Activated T-helper 17 cell treated with anti-CD3 and anti-CD28 coated beads, Interleukin-2, amount 50 U/mL, for 72 hours (primary cell): ENCODE measurements around the gene TNFSF4. TPM values are rescaled to one million over a fixed set of nuclear protein-coding genes. Genes with fewer than 3 reads are reported as not detected.

ENCODE experiments used
- ATAC-seq: fragments of 150-1000 bp; cut with Tn5 transposase; replicated peaks from 2 replicates; pipeline ENCODE4 v1.10.0; 2021; ENCODE audit warnings: mild to moderate bottlenecking, moderate library complexity
- H3K27ac Mint-ChIP-seq: one replicate; pipeline ENCODE4 v1.8.0; 2022; ENCODE audit warnings: mixed read lengths
- H3K27me3 Mint-ChIP-seq: one replicate; pipeline ENCODE4 v1.8.0; 2022; ENCODE audit warnings: mixed read lengths
- H3K36me3 Mint-ChIP-seq: one replicate; pipeline ENCODE4 v1.8.0; 2022; ENCODE audit warnings: low read depth, mild to moderate bottlenecking, mixed read lengths
- H3K4me1 Mint-ChIP-seq: one replicate; pipeline ENCODE4 v1.8.0; 2022; ENCODE audit warnings: mixed read lengths
- H3K4me3 Mint-ChIP-seq: one replicate; pipeline ENCODE4 v1.8.0; 2022; ENCODE audit warnings: mild to moderate bottlenecking, mixed read lengths
- H3K9me3 Mint-ChIP-seq: one replicate; pipeline ENCODE4 v1.8.0; 2022; ENCODE audit warnings: mixed read lengths
- total RNA-seq, 2 donors: library from RNA; stranded (reverse); gene quantifications; one replicate each; pipeline ENCODE4 v1.2.3, GENCODE V29; 2022

Gene TNFSF4
- total RNA-seq, 2 donors from 2014 or later: 2.0 to 2.5 TPM

DNA sequence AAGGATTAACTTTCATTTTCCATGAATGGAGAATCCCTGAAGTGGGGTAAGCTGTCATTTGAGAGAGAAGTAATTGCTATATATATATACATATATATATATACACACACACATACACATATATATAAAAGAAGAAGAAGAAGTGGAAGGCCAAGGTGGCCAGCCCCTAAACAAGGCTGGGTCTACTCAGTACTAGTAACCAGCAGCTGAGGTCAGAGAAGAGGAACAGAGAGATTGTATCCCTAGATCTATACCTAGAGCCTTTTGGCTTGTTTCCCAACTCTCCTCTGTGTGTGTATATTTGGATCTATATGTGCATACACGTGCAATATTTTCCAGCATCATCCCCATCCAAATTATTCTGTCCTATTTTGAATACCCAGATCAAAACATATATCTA lies 5.2 kb downstream of the TNFSF4 start:
- H3K27me3 Mint-ChIP-seq: no peaks in the 10 kb centered on the region
- no peaks in the 10 kb centered on the region for H3K9me3 Mint-ChIP-seq
- no peaks in the 10 kb centered on the region for H3K36me3 Mint-ChIP-seq

DNA sequence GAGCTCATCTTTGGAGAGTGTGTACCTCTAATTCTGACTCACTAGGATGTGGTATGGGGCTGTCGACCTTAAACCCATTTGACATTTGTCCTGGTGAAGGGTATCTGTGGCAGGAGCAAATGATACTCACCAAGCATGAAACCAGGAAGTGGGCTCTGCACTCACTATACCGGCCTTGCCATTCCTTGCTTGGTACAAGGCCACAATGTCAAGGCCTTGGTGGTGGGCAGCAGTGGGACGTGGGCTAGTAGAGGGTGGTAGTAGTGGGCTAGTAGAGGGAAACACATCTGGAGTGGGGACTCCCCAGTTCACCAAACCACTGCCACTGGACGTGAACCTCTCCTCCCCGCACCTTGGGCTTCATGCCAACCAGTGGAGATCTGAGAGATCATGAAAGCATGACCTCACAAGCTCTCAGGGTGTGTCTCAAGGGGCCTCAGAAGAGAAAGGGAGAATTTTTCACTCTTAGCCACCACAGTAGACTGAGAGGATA lies 11.5 kb downstream of the TNFSF4 start:
- H3K4me3 Mint-ChIP-seq: no peak overlapping the region
- H3K27ac Mint-ChIP-seq: peak overlapping the region; percentile 48

More for the DNA sequence above, 5.2 kb downstream of the TNFSF4 start:
- Mint-ChIP-seq H3K4me3 (no peak overlapping the region), H3K4me1 (peaks cover 27% of the 10 kb centered on the region), H3K27ac (no peak overlapping the region)
- ATAC-seq: no peak

DNA sequence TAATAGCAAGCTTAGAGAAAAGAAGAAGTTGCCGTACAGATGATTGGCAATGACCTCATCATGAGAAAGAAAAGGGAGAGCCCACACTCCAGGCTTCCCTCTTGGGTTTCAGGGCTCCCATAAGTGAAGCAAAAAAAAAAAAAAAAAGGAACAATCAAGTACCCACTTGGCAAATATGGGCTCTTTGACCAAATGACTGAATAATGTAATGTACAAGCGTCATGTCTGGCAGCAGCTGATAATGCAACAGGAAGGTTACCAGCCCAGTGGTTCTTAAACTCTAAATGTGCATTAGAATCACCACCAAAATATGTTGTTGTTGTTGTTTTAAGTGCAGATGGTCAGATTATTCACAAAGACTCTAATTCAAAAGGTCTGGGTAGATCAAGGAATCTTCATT lies 13.5 kb downstream of the TNFSF4 start:
- Mint-ChIP-seq H3K4me3 (no peak overlapping the region), H3K36me3 (no peaks in the 10 kb centered on the region), H3K27me3 (no peaks in the 10 kb centered on the region), H3K9me3 (no peaks in the 10 kb centered on the region), H3K27ac (no peak overlapping the region), H3K4me1 (peaks cover 17% of the 10 kb centered on the region)
- no peak for ATAC-seq

More for the DNA sequence above, 11.5 kb downstream of the TNFSF4 start:
- Mint-ChIP-seq H3K4me1 (peaks cover 17% of the 10 kb centered on the region), H3K9me3 (no peaks in the 10 kb centered on the region), H3K36me3 (no peaks in the 10 kb centered on the region), H3K27me3 (no peaks in the 10 kb centered on the region)
- ATAC-seq: peak; percentile 94

DNA sequence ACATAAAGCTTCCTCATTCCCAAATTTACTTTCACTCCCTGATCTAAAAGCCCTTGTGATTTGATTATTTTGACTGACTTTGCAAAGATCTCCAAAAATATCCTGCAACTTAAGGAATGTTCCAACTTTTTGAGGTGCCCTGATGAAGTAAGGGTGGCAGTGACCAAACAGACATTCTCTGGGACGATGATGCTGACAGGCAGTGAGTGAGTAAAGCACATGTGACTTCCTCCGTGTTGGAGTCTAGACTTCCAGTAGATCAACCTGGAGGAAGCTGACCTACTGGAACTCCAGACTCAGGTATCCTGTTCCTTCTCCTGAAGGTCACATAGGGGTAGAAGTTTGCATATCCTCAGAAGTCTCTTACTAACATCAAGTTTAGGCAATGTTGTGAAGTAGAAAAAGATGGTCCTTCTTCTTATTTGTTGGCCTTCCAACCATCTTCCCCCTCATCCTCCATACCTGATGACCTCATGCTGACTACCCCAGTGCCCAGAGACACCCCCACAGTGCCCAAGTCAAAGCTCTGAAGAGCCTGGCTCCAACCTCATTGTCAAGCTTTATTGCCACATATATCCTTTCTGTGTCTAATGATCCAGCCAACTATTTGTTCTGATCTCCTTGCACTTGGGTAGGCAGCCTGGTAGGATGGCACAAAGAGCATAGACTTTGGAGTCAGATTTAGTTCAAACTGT lies 16.0 kb downstream of the TNFSF4 start:
- Mint-ChIP-seq H3K4me1 (peaks cover 13% of the 10 kb centered on the region), H3K9me3 (no peaks in the 10 kb centered on the region), H3K27ac (no peak overlapping the region), H3K36me3 (no peaks in the 10 kb centered on the region), H3K27me3 (no peaks in the 10 kb centered on the region), H3K4me3 (no peak overlapping the region)
- no peak for ATAC-seq

DNA sequence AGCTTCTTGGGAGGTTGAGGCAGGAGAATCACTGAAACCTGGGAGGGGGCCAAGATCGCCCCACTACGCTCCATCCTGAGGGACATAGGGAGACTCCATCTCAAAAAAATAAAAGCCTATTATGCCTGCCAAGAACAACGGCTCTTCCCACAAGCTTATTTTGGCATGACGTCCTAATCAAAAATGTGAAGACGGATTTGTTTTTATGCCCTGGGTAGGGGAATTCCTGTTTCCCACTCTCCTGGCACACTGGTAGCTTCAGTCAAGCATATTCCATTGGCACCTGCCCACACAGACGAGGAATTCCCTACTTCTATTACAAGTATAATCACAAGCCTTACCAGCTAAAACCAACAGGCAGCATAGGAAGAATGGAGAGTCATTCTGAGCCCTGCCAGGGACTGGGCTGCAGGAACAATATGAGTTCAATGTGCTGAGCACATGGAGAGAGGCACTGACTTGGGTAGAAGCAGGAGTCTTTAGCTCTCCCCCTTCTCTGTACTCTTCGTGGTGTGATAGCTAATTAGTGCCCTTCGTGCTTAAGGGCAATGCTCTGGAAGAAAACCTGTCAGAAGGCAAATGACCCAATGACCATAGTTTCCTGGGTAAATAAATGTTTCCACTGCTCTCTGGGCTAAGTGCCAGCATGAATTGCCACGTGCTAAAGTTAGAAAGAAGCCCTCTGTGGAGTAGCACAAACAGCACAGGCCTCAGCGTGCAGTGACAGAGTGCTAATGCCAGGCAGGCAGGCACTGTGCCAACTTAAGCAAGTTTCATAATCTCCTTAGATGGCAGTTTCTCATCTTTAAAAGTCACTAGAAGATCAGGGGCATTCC lies 16.8 kb downstream of the TNFSF4 start:
- no peaks in the 10 kb centered on the region for H3K9me3 Mint-ChIP-seq
- no peak overlapping the region for H3K27ac Mint-ChIP-seq

DNA sequence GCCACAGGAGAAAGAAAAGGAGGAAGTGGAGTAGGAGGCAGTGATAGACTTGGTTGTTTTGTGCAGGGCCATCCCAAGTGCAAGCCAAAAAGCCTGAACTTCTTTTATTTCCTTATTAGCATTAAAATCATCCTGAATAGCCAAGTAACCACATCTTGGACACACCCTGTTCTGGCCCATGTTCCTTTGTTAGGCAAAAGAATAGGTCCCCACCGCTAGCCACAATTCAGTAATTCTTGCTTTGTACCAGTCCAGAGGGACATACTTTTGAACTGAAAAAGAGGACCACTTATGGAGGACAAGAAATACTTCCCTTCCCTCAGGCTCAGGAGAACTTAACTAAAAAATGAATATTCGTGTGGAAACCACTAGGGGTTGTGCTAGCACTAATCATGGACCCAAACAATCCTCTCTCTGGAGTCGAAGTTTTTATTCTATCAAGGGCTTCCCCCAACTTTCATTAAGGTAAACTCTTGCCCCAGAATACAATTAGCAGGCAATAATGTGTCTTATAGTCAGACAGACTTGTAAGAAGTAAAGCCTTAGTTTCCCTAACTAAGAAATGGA lies 19.4 kb downstream of the TNFSF4 start:
- H3K36me3 Mint-ChIP-seq: no peaks in the 10 kb centered on the region
- no peak overlapping the region for H3K27ac Mint-ChIP-seq
- no peaks in the 10 kb centered on the region for H3K4me1 Mint-ChIP-seq
- H3K4me3 Mint-ChIP-seq: no peak overlapping the region
- no peak for ATAC-seq
- H3K9me3 Mint-ChIP-seq: no peaks in the 10 kb centered on the region
- H3K27me3 Mint-ChIP-seq: no peaks in the 10 kb centered on the region

More for the DNA sequence above, 16.8 kb downstream of the TNFSF4 start:
- no peaks in the 10 kb centered on the region for H3K27me3 Mint-ChIP-seq
- no peaks in the 10 kb centered on the region for H3K36me3 Mint-ChIP-seq
- ATAC-seq: no peak
- peaks cover 4% of the 10 kb centered on the region for H3K4me1 Mint-ChIP-seq
- no peak overlapping the region for H3K4me3 Mint-ChIP-seq

DNA sequence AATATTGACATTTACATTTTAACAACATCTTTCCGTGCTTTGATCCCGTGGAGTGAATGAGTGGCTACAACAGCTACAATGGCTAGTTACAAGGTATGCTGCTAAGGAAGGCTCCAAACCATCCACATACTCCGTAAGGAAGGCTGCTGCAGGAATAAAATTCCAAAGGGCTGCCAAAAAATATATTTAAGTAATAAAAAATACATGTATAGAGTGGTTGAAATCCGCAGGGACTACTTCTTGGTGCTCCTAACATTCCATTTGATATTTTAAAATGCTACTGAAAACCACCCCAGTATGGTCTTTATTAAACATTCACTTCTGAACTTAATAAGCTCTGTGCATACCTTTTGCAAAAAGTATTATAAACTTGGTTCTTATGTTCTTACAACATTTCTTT lies 25.3 kb downstream of the TNFSF4 start:
- no peak for ATAC-seq
- no peaks in the 10 kb centered on the region for H3K27me3 Mint-ChIP-seq

DNA sequence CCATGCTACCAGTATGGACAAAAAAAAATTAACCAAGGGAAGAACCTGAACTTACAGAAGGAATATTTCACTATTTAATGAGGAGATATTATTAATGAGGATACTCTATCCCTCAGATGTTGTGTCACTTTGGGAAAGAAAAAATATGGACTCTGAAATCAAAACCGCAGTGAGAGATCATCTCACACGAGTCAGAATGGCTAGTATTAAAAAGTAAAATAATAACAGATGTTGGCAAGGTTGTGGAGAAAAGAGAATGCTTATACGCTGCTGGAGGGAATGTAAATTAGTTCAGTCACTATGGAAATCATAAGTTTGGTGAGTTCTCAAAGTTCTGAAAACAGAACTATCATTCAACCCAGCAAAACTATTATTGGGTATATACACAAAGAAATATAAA lies 30.9 kb downstream of the TNFSF4 start:
- ATAC-seq: no peak
- Mint-ChIP-seq H3K27ac (no peak overlapping the region), H3K9me3 (peaks cover 11% of the 10 kb centered on the region), H3K4me1 (no peaks in the 10 kb centered on the region), H3K4me3 (no peak overlapping the region), H3K27me3 (no peaks in the 10 kb centered on the region), H3K36me3 (no peaks in the 10 kb centered on the region)

More for the DNA sequence above, 25.3 kb downstream of the TNFSF4 start:
- Mint-ChIP-seq H3K9me3 (no peaks in the 10 kb centered on the region), H3K4me1 (no peaks in the 10 kb centered on the region), H3K27ac (no peak overlapping the region), H3K36me3 (no peaks in the 10 kb centered on the region), H3K4me3 (no peak overlapping the region)

DNA sequence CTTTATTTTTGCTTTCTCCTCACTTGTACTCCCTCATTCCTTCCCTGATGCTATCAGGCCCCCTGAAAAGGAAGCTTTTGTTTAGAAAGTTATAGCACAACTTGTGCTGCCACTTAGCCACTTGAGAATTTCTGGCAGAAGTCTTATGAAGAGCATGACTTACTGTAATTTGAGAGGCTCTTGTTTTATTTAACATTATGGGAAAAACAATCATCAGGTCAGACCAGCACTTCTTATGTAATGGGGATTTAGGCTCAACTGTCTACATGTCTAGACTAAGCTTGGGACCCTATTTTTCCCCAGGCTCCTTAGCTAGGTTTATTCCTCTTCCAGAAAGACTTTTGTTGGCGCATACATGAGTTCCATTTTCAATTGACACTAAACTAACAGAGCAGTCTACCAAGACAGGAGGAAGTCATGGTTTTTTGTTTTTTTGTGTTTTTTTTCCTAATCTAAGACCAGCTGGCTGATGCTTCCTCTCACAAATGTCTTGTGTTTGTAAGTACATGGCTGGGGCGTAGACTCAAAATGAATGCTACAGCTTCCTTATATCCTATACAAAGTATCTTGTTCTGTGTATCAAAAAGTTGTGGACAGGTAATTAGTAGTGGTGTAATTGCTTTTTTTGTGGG lies 31.5 kb downstream of the TNFSF4 start:
- Mint-ChIP-seq H3K9me3 (peaks cover 15% of the 10 kb centered on the region), H3K4me1 (no peaks in the 10 kb centered on the region), H3K27me3 (no peaks in the 10 kb centered on the region), H3K4me3 (no peak overlapping the region), H3K27ac (no peak overlapping the region), H3K36me3 (no peaks in the 10 kb centered on the region)
- no peak for ATAC-seq

DNA sequence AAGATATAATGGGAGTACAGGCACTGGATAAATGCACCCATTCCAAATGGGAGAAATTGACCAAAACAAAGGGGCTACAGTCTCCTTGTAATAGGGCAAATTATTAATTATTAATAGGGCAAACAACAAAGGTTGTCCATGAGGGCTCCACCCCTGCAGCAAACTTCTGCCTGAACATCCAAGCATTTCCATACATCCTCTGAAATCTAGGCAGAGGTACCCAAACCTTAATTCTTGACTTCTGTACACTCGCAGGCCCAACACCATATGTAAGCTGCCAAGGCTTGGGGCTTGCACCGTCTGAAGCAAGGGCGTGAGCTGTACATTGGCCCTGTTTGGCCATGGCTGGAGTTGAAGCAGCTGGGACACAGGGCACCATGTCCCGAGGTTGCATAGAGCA lies 33.7 kb downstream of the TNFSF4 start:
- Mint-ChIP-seq H3K27me3 (no peaks in the 10 kb centered on the region), H3K27ac (no peak overlapping the region), H3K9me3 (peaks cover 26% of the 10 kb centered on the region), H3K4me3 (no peak overlapping the region), H3K36me3 (no peaks in the 10 kb centered on the region), H3K4me1 (no peaks in the 10 kb centered on the region)
- ATAC-seq: no peak

DNA sequence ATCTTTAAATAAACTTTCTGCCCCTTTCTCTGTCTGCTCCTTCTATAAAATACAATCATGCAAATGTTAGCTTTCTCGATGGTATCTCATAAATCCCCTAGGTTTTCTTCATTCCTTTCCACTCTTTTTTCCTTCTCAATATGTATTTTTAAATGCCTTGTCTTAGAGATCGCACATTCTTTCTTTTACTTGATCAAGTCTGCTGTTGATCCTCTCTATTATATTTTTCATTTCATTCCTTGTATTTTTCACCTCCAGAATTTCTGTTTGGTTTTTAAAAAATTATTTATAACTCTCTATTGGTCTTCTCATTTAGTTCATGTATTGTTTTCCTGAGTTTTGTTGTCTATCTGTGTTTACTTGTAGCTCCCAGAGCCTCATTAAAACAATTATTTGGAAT lies 36.0 kb downstream of the TNFSF4 start:
- peaks cover 26% of the 10 kb centered on the region for H3K9me3 Mint-ChIP-seq

DNA sequence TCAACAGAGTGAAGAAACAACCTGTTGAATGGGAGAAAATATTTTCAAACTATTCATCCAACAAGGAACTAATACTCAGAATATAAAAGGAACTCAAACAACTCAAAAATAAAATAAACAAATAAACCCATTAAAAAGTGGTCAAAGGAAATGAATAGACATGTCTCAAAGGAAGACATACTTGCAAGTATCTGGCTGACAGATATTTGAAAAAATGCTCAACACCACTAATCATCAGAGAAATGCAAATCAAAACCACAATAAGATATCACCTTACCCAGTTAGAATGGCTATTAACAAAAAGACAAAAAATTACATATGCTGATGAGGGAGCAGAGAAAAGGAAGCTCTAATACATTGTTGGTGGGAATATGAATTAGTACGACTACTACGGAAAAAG lies 38.2 kb downstream of the TNFSF4 start:
- no peaks in the 10 kb centered on the region for H3K4me1 Mint-ChIP-seq
- no peaks in the 10 kb centered on the region for H3K27me3 Mint-ChIP-seq
- peaks cover 22% of the 10 kb centered on the region for H3K9me3 Mint-ChIP-seq
- no peak for ATAC-seq
- H3K4me3 Mint-ChIP-seq: no peak overlapping the region
- H3K27ac Mint-ChIP-seq: no peak overlapping the region
- no peaks in the 10 kb centered on the region for H3K36me3 Mint-ChIP-seq

More for the DNA sequence above, 36.0 kb downstream of the TNFSF4 start:
- H3K27me3 Mint-ChIP-seq: no peaks in the 10 kb centered on the region
- H3K4me1 Mint-ChIP-seq: no peaks in the 10 kb centered on the region
- H3K36me3 Mint-ChIP-seq: no peaks in the 10 kb centered on the region
- ATAC-seq: no peak
- H3K4me3 Mint-ChIP-seq: no peak overlapping the region
- H3K27ac Mint-ChIP-seq: no peak overlapping the region

DNA sequence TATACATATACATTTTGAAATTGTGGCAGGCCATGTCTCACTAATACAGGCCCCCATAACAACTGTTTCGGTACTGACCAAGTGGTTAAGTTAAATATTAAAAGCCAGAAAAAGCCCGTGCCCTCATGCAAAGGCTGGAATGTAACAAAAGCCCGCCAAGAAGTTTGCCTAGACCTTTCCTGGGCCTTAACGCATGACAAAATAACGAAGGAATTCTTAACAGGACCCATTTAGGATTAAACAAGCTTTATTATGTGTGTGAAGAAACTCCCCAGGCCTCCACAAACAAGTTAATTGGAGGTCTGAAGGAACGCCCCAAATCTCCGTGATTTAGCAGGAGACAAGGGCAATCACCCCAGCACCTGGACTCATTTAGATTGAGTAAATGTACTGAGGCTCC lies 42.4 kb downstream of the TNFSF4 start:
- ATAC-seq: no peak
- peaks cover 5% of the 10 kb centered on the region for H3K4me1 Mint-ChIP-seq
- no peaks in the 10 kb centered on the region for H3K27me3 Mint-ChIP-seq
- H3K36me3 Mint-ChIP-seq: no peaks in the 10 kb centered on the region
- H3K27ac Mint-ChIP-seq: no peak overlapping the region
- peaks cover 11% of the 10 kb centered on the region for H3K9me3 Mint-ChIP-seq
- no peak overlapping the region for H3K4me3 Mint-ChIP-seq

DNA sequence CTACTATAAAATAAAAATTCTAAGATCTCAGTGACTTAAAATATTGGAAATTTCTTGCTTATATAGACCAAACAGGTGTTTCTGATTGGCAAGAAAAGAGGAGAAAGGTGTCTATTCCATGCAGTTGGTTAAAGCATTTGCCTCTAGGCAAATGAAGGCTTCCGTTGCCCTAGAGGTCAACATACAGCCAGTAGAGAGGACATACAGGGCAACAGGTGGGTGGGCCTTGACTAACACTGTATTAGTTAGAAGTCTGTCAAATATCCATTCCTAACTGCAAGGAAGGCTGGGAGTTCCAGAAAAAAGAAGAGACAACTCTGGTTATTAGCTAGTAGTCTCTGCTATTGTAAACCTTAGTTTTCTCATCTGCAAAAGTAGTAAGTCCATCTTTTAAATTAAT lies 43.0 kb downstream of the TNFSF4 start:
- peaks cover 5% of the 10 kb centered on the region for H3K4me1 Mint-ChIP-seq
- no peaks in the 10 kb centered on the region for H3K27me3 Mint-ChIP-seq
- H3K9me3 Mint-ChIP-seq: peaks cover 6% of the 10 kb centered on the region
- no peak for ATAC-seq
- H3K4me3 Mint-ChIP-seq: no peak overlapping the region
- H3K27ac Mint-ChIP-seq: no peak overlapping the region
- H3K36me3 Mint-ChIP-seq: no peaks in the 10 kb centered on the region
